GM12878 (cell line): ENCODE results near the gene TMEM121B. TPM values are rescaled to one million over a fixed set of nuclear protein-coding genes. Genes with fewer than 3 reads are reported as not detected.

ENCODE experiments used
- ATAC-seq: fragments of 200-7000 bp; cut with Tn5 transposase; 3 replicates; pipeline ENCODE4 v1.9.1; 2020; ENCODE audit warnings: mild to moderate bottlenecking, moderate library complexity
- BruUV-seq: library from RNA; stranded (reverse); fragments of 400-500 nt; replicated peaks from 2 replicates; lab custom pipeline; 2021; lab: Mats Ljungman, UMichigan
- CTCF ChIA-PET: fragments of 300-600 bp; sonication (Branson Sonifier 250); formaldehyde crosslinking; extraction: SDS; loops from one replicate; lab custom pipeline; 2021; ENCODE audit warnings: inconsistent platforms; lab: Yijun Ruan, JAX
- POLR2A ChIA-PET: fragments of 350-600 bp; formaldehyde crosslinking; extraction: SDS; loops from one replicate; lab custom pipeline; 2021; ENCODE audit warnings: inconsistent platforms; lab: Charles Lee
- RAD21 ChIA-PET: fragments of 300-600 bp; sonication (Branson Sonifier 250); formaldehyde crosslinking; loops from one replicate; lab custom pipeline; 2023; ENCODE audit warnings: antibody characterized with exemption; ENCODE audit not compliant: unreplicated experiment; lab: Charles Lee
- SMC1A ChIA-PET: fragments of 300-600 bp; sonication (Branson Sonifier 250); formaldehyde crosslinking; loops from one replicate; lab custom pipeline; 2023; ENCODE audit not compliant: unreplicated experiment, uncharacterized antibody; lab: Charles Lee
- DNase-seq: peaks from one replicate; pipeline ENCODE4 v3.0.0-alpha.2; 2011; ENCODE audit warnings: low read depth, low spot score
- FAIRE-seq: peaks from 3 replicates; lab custom pipeline; 2011; peaks lifted over from hg19 to GRCh38; lab: Jason Lieb, UNC
- H2AFZ ChIP-seq: 2 replicates; pipeline ENCODE4 v1.6.0; 2011; ENCODE audit warnings: low read depth, low read length, control low read depth; ENCODE audit not compliant: control insufficient read depth
- H3K27ac ChIP-seq: 2 replicates; pipeline ENCODE4 v1.5.1; 2011; ENCODE audit warnings: control low read depth; ENCODE audit not compliant: control insufficient read depth, insufficient read depth
- H3K27me3 ChIP-seq, 2 experiments: replicated peaks in 1 of 2; 2 replicates each; pipeline versions ENCODE4 v1.6.0 to v1.6.1; 2011; ENCODE audit warnings: low read length in 1 of 2; ENCODE audit not compliant: control insufficient read depth in 2 of 2, insufficient read depth in 2 of 2
- H3K36me3 ChIP-seq, 2 experiments: 2 replicates each; pipeline ENCODE4 v1.5.1; 2011; ENCODE audit warnings: low read length in 1 of 2; ENCODE audit not compliant: control insufficient read depth in 2 of 2, insufficient read depth in 2 of 2
- H3K4me1 ChIP-seq: 2 replicates; pipeline ENCODE4 v1.6.1; 2011; ENCODE audit warnings: mild to moderate bottlenecking, low read length, moderate library complexity, mixed read lengths; ENCODE audit not compliant: control insufficient read depth, insufficient read depth
- H3K4me2 ChIP-seq: 2 replicates; pipeline ENCODE4 v1.6.0; 2011; ENCODE audit warnings: control low read depth; ENCODE audit not compliant: control insufficient read depth, insufficient read depth
- H3K4me3 ChIP-seq: fragments of 200-600 bp; sonication (generic); 2 replicates; pipeline ENCODE4 v1.5.1; 2016
- H3K79me2 ChIP-seq: 2 replicates; pipeline ENCODE4 v1.6.0; 2011; ENCODE audit warnings: low read length; ENCODE audit not compliant: control insufficient read depth, insufficient read depth
- H3K9ac ChIP-seq: 2 replicates; pipeline ENCODE4 v1.8.0; 2011; ENCODE audit warnings: low read length, control low read depth, mixed read lengths; ENCODE audit not compliant: control insufficient read depth, insufficient read depth
- H3K9me3 ChIP-seq: replicated peaks from 3 replicates; pipeline ENCODE4 v1.5.1; 2011; ENCODE audit warnings: mild to moderate bottlenecking, low read length; ENCODE audit not compliant: control insufficient read depth, insufficient read depth
- H4K20me1 ChIP-seq: 2 replicates; pipeline ENCODE4 v1.6.0; 2011; ENCODE audit not compliant: control insufficient read depth, insufficient read depth
- CHD4 ChIP-seq: fragments of 200-600 bp; sonication (generic); IDR thresholded peaks from 2 replicates; pipeline ENCODE4 v1.6.1; 2016; ENCODE audit warnings: mild to moderate bottlenecking
- EGR1 ChIP-seq, 2 experiments: IDR thresholded peaks; 1 replicate in 1 of 2; 2 replicates in 1 of 2; pipeline ENCODE4 v1.6.1; 2011 to 2012; ENCODE audit warnings: low read depth in 2 of 2, low read length in 2 of 2, borderline replicate concordance in 1 of 2, mild to moderate bottlenecking in 1 of 2, moderate library complexity in 1 of 2
- ETV6 ChIP-seq, 2 experiments: fragments of 450-650 bp in 1 of 2; IDR thresholded peaks in 1 of 2; conservative IDR thresholded peaks in 1 of 2; 2 replicates each; pipeline ENCODE4 v1.6.1; 2014; ENCODE audit warnings: antibody characterized with exemption in 1 of 2, borderline replicate concordance in 1 of 2, low read depth in 1 of 2, mild to moderate bottlenecking in 1 of 2, moderate library complexity in 1 of 2
- IKZF1 ChIP-seq: fragments of 450-650 bp; conservative IDR thresholded peaks from 2 replicates; pipeline ENCODE4 v1.6.1; 2017; ENCODE audit warnings: antibody characterized with exemption, mild to moderate bottlenecking
- IKZF2 ChIP-seq, 2 experiments: fragments of 450-650 bp; IDR thresholded peaks; 2 replicates each; pipeline ENCODE4 v1.6.1; 2017; ENCODE audit warnings: mild to moderate bottlenecking in 2 of 2, moderate library complexity in 2 of 2
- NR2F1 ChIP-seq: fragments of 450-650 bp; conservative IDR thresholded peaks from 2 replicates; pipeline ENCODE4 v1.6.1; 2017; ENCODE audit warnings: mild to moderate bottlenecking
- TCF3 ChIP-seq: IDR thresholded peaks from 2 replicates; pipeline ENCODE4 v1.6.1; 2012; ENCODE audit warnings: low read depth, mild to moderate bottlenecking, low read length, borderline replicate concordance; ENCODE audit not compliant: insufficient read depth
- WGBS: methylation state at CpG from one replicate; pipeline ENCODE4 v1.1.6; 2016; ENCODE audit warnings: low lambda C conversion rate; ENCODE audit not compliant: insufficient replicate concordance, insufficient coverage; ENCODE audit errors: missing lambda C conversion rate; 5-methylcytosine and 5-hydroxymethylcytosine counted together
- in situ Hi-C: fragments of 300-500 bp; cut with MboI; formaldehyde crosslinking; loops from 9 replicates; pipeline ENCODE4 v1.14.3; 2018; ENCODE audit warnings: mixed read lengths
- intact Hi-C: fragments of 100-400 bp; cut with micrococcal nuclease; formaldehyde crosslinking; loops from one replicate; pipeline ENCODE4 v1.14.2; 2022; ENCODE audit not compliant: unreplicated experiment
- polyA plus RNA-seq, 11 experiments: library from polyadenylated mRNA; depleted of rRNA in 4 of 11; unstranded in 6 of 11; stranded (reverse) in 5 of 11; fragments of >200 nt; fragmentation: Nextera tagmentation in 4 of 11; fragmentation: Illumina TruSeq in 1 of 11; extraction: Ambion mirVana in 4 of 11; extraction: Trizol in 1 of 11; gene quantifications; 1 replicate in 1 of 11; 2 replicates in 10 of 11; pipeline versions ENCODE4 v1.2.1 to v1.2.3, GENCODE V29; 2011 to 2016; ENCODE audit warnings: inconsistent platforms in 2 of 11, missing spikeins in 2 of 11, low read depth in 1 of 11
- total RNA-seq, 4 experiments: library from RNA; depleted of rRNA in 3 of 4; stranded (reverse); fragments of >200 nt in 3 of 4; fragmentation: Illumina TruSeq in 1 of 4; extraction: Trizol in 1 of 4; gene quantifications; 2 replicates each; pipeline versions ENCODE4 v1.2.1 to v1.2.3, GENCODE V29; 2013 to 2021
- TF ChIP-seq, protein P1 (sequence below): IDR thresholded peaks from 2 replicates; pipeline ENCODE4 v1.6.1; 2012; ENCODE audit warnings: low read depth, low read length, improper control_type of control experiment
- TF ChIP-seq, protein P2 (sequence below): fragments of 450-650 bp; IDR thresholded peaks from 2 replicates; pipeline ENCODE4 v1.6.1; 2016; ENCODE audit warnings: mild to moderate bottlenecking
- TF ChIP-seq, protein P3 (sequence below): fragments of 450-650 bp; IDR thresholded peaks from 2 replicates; pipeline ENCODE4 v1.6.1; 2017; ENCODE audit warnings: mild to moderate bottlenecking, low read depth, inconsistent platforms; ENCODE audit not compliant: poor library complexity, severe bottlenecking
- TF ChIP-seq, protein P4 (sequence below): fragments of 450-650 bp; IDR thresholded peaks from 2 replicates; pipeline ENCODE4 v1.6.1; 2014; ENCODE audit warnings: mild to moderate bottlenecking

Gene TMEM121B
- total and polyA plus RNA-seq, 10 of the 15 experiments (the other 5 are each of a cell fraction or from before 2014, with no cell fraction given) = 0.02 to 0.10 (median 0.06) TPM; not detected in 5

DNA sequence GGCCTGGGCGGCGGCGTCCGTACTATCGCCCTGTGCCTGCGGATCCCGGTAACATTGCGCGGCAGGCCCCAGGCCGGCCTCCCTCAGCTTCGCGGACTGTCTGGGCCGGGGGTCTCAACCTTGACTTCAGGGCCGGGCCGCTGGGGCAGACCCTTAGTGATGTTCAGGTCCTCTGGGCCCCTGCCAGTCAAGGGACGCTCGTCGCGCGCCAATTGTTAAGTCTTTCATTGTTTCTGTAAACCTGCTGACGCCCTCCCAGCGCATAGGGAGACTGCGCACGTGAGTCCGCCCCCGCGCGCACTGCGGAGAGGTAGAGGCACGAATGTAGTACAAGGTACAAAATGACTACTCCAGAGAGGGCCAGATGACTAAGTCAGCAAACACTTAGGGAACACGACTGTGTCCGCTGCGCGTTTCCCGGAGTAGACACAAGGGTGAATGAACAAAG is 38.4 kb upstream of the TMEM121B start (continued):
- TF ChIP-seq, protein P1, sequence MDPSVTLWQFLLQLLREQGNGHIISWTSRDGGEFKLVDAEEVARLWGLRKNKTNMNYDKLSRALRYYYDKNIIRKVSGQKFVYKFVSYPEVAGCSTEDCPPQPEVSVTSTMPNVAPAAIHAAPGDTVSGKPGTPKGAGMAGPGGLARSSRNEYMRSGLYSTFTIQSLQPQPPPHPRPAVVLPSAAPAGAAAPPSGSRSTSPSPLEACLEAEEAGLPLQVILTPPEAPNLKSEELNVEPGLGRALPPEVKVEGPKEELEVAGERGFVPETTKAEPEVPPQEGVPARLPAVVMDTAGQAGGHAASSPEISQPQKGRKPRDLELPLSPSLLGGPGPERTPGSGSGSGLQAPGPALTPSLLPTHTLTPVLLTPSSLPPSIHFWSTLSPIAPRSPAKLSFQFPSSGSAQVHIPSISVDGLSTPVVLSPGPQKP = no peak
- TF ChIP-seq, protein P2, sequence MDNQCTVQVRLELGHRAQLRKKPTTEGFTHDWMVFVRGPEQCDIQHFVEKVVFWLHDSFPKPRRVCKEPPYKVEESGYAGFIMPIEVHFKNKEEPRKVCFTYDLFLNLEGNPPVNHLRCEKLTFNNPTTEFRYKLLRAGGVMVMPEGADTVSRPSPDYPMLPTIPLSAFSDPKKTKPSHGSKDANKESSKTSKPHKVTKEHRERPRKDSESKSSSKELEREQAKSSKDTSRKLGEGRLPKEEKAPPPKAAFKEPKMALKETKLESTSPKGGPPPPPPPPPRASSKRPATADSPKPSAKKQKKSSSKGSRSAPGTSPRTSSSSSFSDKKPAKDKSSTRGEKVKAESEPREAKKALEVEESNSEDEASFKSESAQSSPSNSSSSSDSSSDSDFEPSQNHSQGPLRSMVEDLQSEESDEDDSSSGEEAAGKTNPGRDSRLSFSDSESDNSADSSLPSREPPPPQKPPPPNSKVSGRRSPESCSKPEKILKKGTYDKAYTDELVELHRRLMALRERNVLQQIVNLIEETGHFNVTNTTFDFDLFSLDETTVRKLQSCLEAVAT = peak; percentile 93
- peak; percentile 55 to 94 for TF ChIP-seq EGR1 (IDR thresholded peaks at IDR 0.05; ENCODE audit: borderline replicate concordance in 1 of 2, low read depth in 2 of 2, low read length in 2 of 2)

DNA sequence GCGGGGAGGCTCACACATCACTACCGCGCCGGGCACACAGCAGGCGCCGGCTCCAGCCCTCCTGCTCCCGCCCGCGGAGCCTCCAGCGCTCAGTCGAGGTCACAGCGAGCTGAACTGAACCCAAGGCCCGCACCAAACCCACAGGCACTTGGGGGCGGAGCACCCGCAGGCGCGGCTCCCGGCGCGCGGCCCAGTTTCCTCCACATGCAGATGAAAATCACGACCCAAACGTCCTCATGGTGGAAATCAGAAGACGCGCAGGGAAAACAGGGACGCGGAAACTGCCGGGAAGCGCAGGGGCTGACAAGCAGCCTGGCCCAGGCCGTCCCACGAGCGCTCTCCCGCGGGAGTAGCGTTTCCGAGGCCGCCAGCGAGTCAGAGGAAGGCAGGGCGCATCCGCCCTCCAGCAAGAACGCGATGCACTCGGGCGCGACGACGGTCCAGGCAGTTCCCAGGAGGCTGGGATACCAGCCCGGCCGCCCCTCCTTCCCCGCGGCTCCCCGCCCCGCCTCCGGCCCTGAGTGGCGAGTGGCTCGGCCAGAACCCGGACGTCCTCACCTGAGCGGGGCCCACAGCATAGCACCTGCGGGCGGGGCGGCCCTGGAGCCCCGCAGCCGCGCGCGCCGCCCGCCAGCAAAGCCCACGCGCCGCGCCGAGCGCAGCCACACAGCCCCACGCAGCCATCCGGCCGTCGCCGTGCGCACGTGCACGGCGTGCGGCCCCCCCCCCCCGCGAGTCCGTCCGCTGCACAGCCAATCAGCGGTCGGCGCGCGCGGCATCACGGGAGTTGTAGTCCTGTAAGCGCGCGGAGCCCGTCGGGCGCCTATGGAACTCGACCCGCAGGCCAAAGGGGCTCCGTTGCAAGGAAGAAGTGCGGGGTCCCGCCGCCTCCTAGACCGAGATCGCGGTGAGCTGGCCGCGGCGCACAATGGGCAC is 37.7 kb upstream of the TMEM121B start, which contains the start of gene HDHD5:
Gene HDHD5 (minus strand): TSS at position 710 of the 936 bp plus-strand sequence. CDS start 26 bp downstream, at position 684.
- in situ Hi-C loops (no loop called here), intact Hi-C loops (loop anchor here (1.0 to 10.0 kb wide), 2 partner anchors 72 to 334 kb away; partner anchors contain the start of gene XKR3)
- peak within 1 kb of the TSS; percentile 95 for H2AFZ ChIP-seq
- RAD21 ChIA-PET = interaction anchor here (1.0 to 1.9 kb wide), 2 partner anchors 12 to 343 kb away, joined by 3 to 7 read pairs; no protein-coding TSS in a partner anchor
- peaks cover 3% of the 10 kb centered on the region; the same call in 1 of the 2 replicates for H3K4me1 ChIP-seq
- no peaks in the 10 kb centered on the region for H3K27me3 ChIP-seq
- no peaks in the 10 kb centered on the region for H4K20me1 ChIP-seq
- SMC1A ChIA-PET = interaction anchor here (1.6 kb wide), 1 partner anchor 62 kb away, joined by 5 read pairs; no protein-coding TSS in a partner anchor
- no peaks in the 10 kb centered on the region for H3K9me3 ChIP-seq
- WGBS = under 1% methylated on average over 82 of the region's 114 CpGs
- ATAC-seq = peak; percentile 90
- CTCF ChIA-PET = interaction anchor here (0.8 to 8.1 kb wide), 3 partner anchors 14 to 343 kb away, joined by 4 to 72 read pairs (median 5); no protein-coding TSS in a partner anchor
- no TSS peak for BruUV-seq
- H3K4me2 ChIP-seq = peak within 1 kb of the TSS; percentile 58
- H3K27ac ChIP-seq = peak within 1 kb of the TSS; percentile 61
- no peaks in the 10 kb centered on the region for H3K36me3 ChIP-seq
- POLR2A ChIA-PET = interaction anchor here (0.5 kb wide), 1 partner anchor 96 kb away, joined by 4 read pairs; no protein-coding TSS in a partner anchor
- H3K9ac ChIP-seq = peak within 1 kb of the TSS; percentile 76
- peaks cover 24% of the 10 kb centered on the region for H3K79me2 ChIP-seq
- H3K4me3 ChIP-seq = peak within 1 kb of the TSS; percentile 79
- DNase-seq = no peak
- FAIRE-seq = no peak
- TF ChIP-seq IKZF1 = peak; percentile 86
- TF ChIP-seq TCF3 = no peak
- TF ChIP-seq CHD4 = no peak
- TF ChIP-seq, protein P3, sequence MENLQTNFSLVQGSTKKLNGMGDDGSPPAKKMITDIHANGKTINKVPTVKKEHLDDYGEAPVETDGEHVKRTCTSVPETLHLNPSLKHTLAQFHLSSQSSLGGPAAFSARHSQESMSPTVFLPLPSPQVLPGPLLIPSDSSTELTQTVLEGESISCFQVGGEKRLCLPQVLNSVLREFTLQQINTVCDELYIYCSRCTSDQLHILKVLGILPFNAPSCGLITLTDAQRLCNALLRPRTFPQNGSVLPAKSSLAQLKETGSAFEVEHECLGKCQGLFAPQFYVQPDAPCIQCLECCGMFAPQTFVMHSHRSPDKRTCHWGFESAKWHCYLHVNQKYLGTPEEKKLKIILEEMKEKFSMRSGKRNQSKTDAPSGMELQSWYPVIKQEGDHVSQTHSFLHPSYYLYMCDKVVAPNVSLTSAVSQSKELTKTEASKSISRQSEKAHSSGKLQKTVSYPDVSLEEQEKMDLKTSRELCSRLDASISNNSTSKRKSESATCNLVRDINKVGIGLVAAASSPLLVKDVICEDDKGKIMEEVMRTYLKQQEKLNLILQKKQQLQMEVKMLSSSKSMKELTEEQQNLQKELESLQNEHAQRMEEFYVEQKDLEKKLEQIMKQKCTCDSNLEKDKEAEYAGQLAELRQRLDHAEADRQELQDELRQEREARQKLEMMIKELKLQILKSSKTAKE = no peak
- TF ChIP-seq NR2F1 = no peak; the same call in 1 of the 2 replicates
- TF ChIP-seq IKZF2 (IDR thresholded peaks at IDR 0.05) = peak; percentile 36 to 56; a peak in 3 of 4 replicates
- no peak for TF ChIP-seq ETV6 (conservative IDR thresholded peaks at IDR 0.05 in 1 of 2, IDR thresholded peaks at IDR 0.05 in 1 of 2; ENCODE audit: borderline replicate concordance in 1 of 2, low read depth in 1 of 2)
- TF ChIP-seq, protein P4, sequence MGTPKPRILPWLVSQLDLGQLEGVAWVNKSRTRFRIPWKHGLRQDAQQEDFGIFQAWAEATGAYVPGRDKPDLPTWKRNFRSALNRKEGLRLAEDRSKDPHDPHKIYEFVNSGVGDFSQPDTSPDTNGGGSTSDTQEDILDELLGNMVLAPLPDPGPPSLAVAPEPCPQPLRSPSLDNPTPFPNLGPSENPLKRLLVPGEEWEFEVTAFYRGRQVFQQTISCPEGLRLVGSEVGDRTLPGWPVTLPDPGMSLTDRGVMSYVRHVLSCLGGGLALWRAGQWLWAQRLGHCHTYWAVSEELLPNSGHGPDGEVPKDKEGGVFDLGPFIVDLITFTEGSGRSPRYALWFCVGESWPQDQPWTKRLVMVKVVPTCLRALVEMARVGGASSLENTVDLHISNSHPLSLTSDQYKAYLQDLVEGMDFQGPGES = peak; percentile 45
- TF ChIP-seq, protein P1 = no peak
